Vagina (tissue), 2 donors: Measurements from ENCODE around the gene CNTN5. TPM values are rescaled to one million over a fixed set of nuclear protein-coding genes. Genes with fewer than 3 reads are reported as not detected.

Experiments
- DNase-seq, 2 donors: peaks; one replicate each; pipeline ENCODE4 v3.0.0-alpha.2; 2017; ENCODE audit errors: extremely low spot score in 2 of 2
- H3K27ac ChIP-seq: fragments of 200-600 bp; sonication (generic); one replicate; pipeline ENCODE4 v1.5.1; 2019
- H3K27me3 ChIP-seq: fragments of 200-600 bp; sonication (generic); one replicate; pipeline ENCODE4 v1.5.1; 2019
- H3K36me3 ChIP-seq, 2 donors: fragments of 200-600 bp; sonication (generic); one replicate each; pipeline ENCODE4 v1.5.1; 2017 to 2019
- H3K4me1 ChIP-seq: fragments of 200-600 bp; sonication (generic); one replicate; pipeline ENCODE4 v1.5.1; 2019
- H3K4me3 ChIP-seq, 2 donors: fragments of 200-600 bp; sonication (generic); 1 replicate in 1 of 2; 2 replicates in 1 of 2; pipeline ENCODE4 v1.5.1; 2016 to 2019
- H3K9me3 ChIP-seq: fragments of 200-600 bp; sonication (generic); one replicate; pipeline ENCODE4 v1.5.1; 2019
- POLR2A ChIP-seq, 2 donors: fragments of 450-650 bp; IDR thresholded peaks; one replicate each; pipeline ENCODE4 v1.6.1; 2017; ENCODE audit warnings: antibody characterized with exemption in 2 of 2, mild to moderate bottlenecking in 2 of 2, moderate library complexity in 2 of 2
- POLR2AphosphoS5 ChIP-seq, 2 donors: sonication (generic); formaldehyde crosslinking; IDR thresholded peaks; one replicate each; pipeline ENCODE4 v1.9.0; 2017; ENCODE audit warnings: antibody characterized with exemption in 2 of 2, mild to moderate bottlenecking in 2 of 2, low read depth in 1 of 2; ENCODE audit not compliant: insufficient read depth in 1 of 2
- intact Hi-C: fragments of 100-400 bp; cut with DNase I; formaldehyde crosslinking; loops from one replicate; pipeline ENCODE4 v1.15.1; 2023
- total RNA-seq: library from RNA; depleted of rRNA; stranded (reverse); fragments of >200 nt; gene quantifications from one replicate; pipeline ENCODE4 v1.2.3, GENCODE V29; 2016
- TF ChIP-seq, protein P1 (sequence below), 3 experiments: fragments of 450-650 bp in 2 of 3; fragments of 200-600 bp in 1 of 3; sonication (generic) in 1 of 3; IDR thresholded peaks; one replicate each; pipeline ENCODE4 v1.5.1; 2017 to 2019; ENCODE audit warnings: antibody characterized with exemption in 3 of 3, mild to moderate bottlenecking in 2 of 3, moderate library complexity in 2 of 3

CNTN5 gene
- total RNA-seq, 1 donor from 2014 or later, result 0.25 TPM

DNA sequence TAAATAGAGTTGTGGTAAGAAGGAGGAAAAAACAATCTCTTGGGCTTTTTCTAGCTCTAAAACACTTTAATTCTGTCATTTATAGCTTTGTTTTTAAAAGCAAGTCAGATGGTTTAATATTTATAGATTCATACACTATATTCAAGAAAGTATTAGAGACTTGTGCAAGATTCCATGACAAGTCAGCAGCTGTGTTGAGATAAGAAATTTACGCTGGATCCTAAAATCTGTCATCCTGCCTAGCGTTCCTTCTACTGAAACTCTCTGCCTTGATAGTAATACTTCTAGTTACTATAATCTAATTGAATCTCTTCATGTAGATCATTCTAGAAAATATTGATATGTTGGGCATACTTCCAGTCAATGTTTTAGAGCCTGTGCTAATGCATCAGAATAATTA lies 721.8 kb downstream of the CNTN5 start:
- DNase-seq, result no peak
- H3K4me3 ChIP-seq, result no peak overlapping the region
- no peaks in the 10 kb centered on the region for H3K9me3 ChIP-seq
- no peaks in the 10 kb centered on the region for H3K36me3 ChIP-seq
- no peak overlapping the region for H3K27ac ChIP-seq
- no peaks in the 10 kb centered on the region for H3K4me1 ChIP-seq
- TF ChIP-seq, protein P1, sequence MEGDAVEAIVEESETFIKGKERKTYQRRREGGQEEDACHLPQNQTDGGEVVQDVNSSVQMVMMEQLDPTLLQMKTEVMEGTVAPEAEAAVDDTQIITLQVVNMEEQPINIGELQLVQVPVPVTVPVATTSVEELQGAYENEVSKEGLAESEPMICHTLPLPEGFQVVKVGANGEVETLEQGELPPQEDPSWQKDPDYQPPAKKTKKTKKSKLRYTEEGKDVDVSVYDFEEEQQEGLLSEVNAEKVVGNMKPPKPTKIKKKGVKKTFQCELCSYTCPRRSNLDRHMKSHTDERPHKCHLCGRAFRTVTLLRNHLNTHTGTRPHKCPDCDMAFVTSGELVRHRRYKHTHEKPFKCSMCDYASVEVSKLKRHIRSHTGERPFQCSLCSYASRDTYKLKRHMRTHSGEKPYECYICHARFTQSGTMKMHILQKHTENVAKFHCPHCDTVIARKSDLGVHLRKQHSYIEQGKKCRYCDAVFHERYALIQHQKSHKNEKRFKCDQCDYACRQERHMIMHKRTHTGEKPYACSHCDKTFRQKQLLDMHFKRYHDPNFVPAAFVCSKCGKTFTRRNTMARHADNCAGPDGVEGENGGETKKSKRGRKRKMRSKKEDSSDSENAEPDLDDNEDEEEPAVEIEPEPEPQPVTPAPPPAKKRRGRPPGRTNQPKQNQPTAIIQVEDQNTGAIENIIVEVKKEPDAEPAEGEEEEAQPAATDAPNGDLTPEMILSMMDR (IDR thresholded peaks at IDR 0.05), result no peak
- no peak for TF ChIP-seq POLR2A (IDR thresholded peaks at IDR 0.05)
- TF ChIP-seq POLR2AphosphoS5 (IDR thresholded peaks at IDR 0.05; ENCODE audit: insufficient read depth in 1 of 2, low read depth in 1 of 2), result no peak
- intact Hi-C loops, result no loop called here
- H3K27me3 ChIP-seq, result no peaks in the 10 kb centered on the region

DNA sequence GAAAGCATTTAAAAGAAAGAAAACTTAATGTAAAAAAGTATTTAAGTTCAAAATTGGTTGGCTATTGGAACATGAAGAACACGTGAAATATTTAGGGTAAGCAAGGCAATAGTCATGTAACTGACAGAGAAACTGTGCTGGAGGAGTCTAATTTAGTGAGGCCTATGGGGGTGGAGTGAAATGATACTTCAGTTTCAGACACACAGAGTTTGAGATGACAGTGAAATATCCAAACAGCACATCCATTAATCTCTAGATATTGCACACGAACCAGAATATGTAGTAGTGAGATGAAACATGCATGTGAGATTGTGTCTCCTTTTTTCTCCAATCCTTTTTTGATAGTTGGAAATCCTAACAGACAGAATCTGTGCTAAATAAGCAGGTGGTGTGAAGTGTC lies 739.0 kb downstream of the CNTN5 start:
- H3K9me3 ChIP-seq, result no peaks in the 10 kb centered on the region

DNA sequence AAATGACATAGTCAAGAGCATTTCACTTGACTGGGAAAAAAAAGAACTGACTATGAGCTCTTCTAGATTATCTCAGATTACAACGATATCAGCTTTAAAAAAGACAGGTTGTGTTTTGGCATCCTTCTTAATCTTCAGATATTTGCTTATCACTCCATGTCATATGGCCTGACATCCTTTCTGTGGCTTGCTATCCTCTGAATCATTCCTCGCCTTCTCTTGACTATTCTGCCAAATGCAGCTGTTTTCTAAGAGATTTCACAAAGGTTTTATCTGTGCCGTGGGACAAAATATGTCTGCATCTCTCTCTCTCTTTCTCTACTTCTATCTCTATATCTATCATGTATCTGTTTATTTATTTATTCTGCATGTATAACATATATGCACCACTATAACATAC lies 746.1 kb downstream of the CNTN5 start:
- no peaks in the 10 kb centered on the region for H3K4me1 ChIP-seq
- H3K27me3 ChIP-seq, result no peaks in the 10 kb centered on the region
- no peaks in the 10 kb centered on the region for H3K9me3 ChIP-seq
- H3K4me3 ChIP-seq, result no peak overlapping the region
- no peak for DNase-seq
- intact Hi-C loops, result no loop called here
- TF ChIP-seq POLR2A (IDR thresholded peaks at IDR 0.05) (no peak), POLR2AphosphoS5 (IDR thresholded peaks at IDR 0.05; ENCODE audit: insufficient read depth in 1 of 2, low read depth in 1 of 2) (no peak)
- TF ChIP-seq, protein P1 (IDR thresholded peaks at IDR 0.05), result no peak
- H3K36me3 ChIP-seq, result no peaks in the 10 kb centered on the region
- no peak overlapping the region for H3K27ac ChIP-seq

More for the DNA sequence above, 739.0 kb downstream of the CNTN5 start:
- DNase-seq, result no peak
- H3K36me3 ChIP-seq, result no peaks in the 10 kb centered on the region
- TF ChIP-seq POLR2AphosphoS5 (IDR thresholded peaks at IDR 0.05; ENCODE audit: insufficient read depth in 1 of 2, low read depth in 1 of 2), result no peak
- TF ChIP-seq, protein P1 (IDR thresholded peaks at IDR 0.05), result no peak
- intact Hi-C loops, result no loop called here
- no peak overlapping the region for H3K27ac ChIP-seq
- H3K4me3 ChIP-seq, result no peak overlapping the region
- no peaks in the 10 kb centered on the region for H3K27me3 ChIP-seq
- H3K4me1 ChIP-seq, result no peaks in the 10 kb centered on the region

DNA sequence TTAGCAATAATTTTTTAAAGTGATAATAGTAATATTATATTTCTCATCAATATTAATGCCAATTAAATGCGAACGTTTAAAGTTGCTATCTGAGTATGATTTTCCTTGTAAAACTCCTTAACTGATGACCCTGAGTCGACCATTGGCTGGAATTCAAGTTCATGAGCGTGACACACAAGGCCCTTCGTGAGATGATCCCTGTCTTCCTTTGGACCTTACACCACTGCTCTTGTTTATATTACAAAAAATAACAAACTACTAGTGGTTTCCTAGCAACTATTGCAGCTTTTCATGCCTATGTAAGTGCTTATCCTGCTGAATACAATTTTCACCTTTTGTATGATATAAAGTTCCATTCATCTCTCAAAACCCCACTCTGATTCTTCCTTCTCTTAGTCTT lies 752.9 kb downstream of the CNTN5 start:
- Histone ChIP-seq H3K9me3 (no peaks in the 10 kb centered on the region), H3K36me3 (no peaks in the 10 kb centered on the region), H3K27me3 (no peaks in the 10 kb centered on the region), H3K4me1 (no peaks in the 10 kb centered on the region), H3K4me3 (no peak overlapping the region), H3K27ac (no peak overlapping the region)
- DNase-seq, result no peak
- TF ChIP-seq POLR2A (IDR thresholded peaks at IDR 0.05) (no peak), POLR2AphosphoS5 (IDR thresholded peaks at IDR 0.05; ENCODE audit: insufficient read depth in 1 of 2, low read depth in 1 of 2) (no peak)
- TF ChIP-seq, protein P1 (IDR thresholded peaks at IDR 0.05), result no peak
- intact Hi-C loops, result no loop called here

DNA sequence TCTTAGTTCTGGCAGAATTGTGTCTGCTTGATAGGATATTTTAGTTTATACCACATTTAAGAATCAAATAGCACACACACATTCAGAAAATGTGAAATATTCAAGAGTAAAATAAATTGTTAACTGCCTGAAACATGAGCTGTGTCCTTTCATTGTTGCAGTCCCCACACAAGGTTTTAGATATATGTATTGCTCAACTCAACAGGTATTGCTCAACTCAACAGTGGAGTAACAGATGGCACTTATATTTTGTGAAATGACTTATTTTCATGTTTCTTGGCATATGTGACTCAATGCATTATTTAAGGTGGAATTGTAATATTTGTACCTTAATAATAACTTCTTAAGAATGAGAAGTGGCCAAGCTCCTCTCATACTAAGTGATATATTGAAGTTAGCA lies 760.3 kb downstream of the CNTN5 start:
- Histone ChIP-seq H3K27me3 (no peaks in the 10 kb centered on the region), H3K4me3 (no peak overlapping the region), H3K36me3 (no peaks in the 10 kb centered on the region), H3K9me3 (no peaks in the 10 kb centered on the region), H3K4me1 (no peaks in the 10 kb centered on the region), H3K27ac (no peak overlapping the region)
- no peak for DNase-seq
- intact Hi-C loops, result no loop called here
- TF ChIP-seq, protein P1 (IDR thresholded peaks at IDR 0.05), result no peak
- TF ChIP-seq POLR2AphosphoS5 (IDR thresholded peaks at IDR 0.05; ENCODE audit: insufficient read depth in 1 of 2, low read depth in 1 of 2) (no peak), POLR2A (IDR thresholded peaks at IDR 0.05) (no peak)
